ENCODE data around the gene GOSR2. TPM values are rescaled to one million over a fixed set of nuclear protein-coding genes. Genes with fewer than 3 reads are reported as not detected.
"Not testable (repeated sequence)": the region's sequence is repeated elsewhere in the genome, so short reads cannot be mapped to it uniquely, and the experiment has no call there.

Gene GOSR2
- total and polyA plus RNA-seq, 2 experiments from 2014 or later, result 48.1 to 61.4 TPM

DNA sequence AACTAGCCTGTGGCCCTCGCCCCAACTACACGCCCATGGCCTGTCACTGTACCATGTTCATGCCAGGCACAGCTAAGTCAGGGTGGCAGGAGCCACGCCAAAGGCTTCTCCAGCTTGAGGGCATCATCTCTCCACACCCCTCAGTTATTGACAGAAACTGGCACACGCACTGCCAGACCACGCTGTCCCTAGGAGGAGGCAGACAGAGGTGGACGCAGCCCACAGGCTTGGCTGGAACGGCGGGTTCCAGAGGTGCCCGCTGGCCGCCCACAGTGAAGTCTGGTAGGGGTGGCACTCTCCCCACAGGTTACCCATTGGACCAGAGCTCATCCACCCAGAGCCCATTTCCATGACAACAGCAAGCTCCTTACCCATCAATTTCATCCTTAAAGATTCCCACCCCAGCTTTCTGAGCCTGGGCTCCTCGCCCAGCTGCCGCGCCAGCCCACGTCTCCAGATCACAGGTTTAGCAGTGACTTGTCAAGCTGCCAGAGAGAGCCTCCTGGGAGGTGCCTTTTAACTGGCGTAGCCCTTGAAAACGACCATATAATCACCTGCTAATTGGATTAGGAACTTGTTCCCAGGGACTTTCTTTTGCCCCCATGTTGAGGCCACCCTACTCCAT, 28.1 kb downstream of the GOSR2 start:
- no peaks in the 10 kb centered on the region for H3K79me2 ChIP-seq (ENCODE audit: insufficient read depth)
- no peak overlapping the region for H3K9ac ChIP-seq
- no peak for DNase-seq
- 46 to 47% methylated on average over 16 of the region's 16 CpGs for WGBS, 2 experiments (ENCODE audit: low coverage in 1 of 2, low lambda C conversion rate in 2 of 2, missing lambda C conversion rate in 2 of 2)
- H3K4me2 ChIP-seq (ENCODE audit: unreplicated experiment), result no peak overlapping the region
- no peaks in the 10 kb centered on the region for H3F3A ChIP-seq (ENCODE audit: insufficient read depth)
- H3K9me2 ChIP-seq (ENCODE audit: insufficient read depth), result no peaks in the 10 kb centered on the region
- H3K36me3 ChIP-seq (ENCODE audit: low read depth), result no peaks in the 10 kb centered on the region
- H4K20me1 ChIP-seq (ENCODE audit: insufficient read depth), result no peaks in the 10 kb centered on the region
- H2AFZ ChIP-seq, result no peak overlapping the region
- no peak for TF ChIP-seq EZH2 (IDR thresholded peaks at IDR 0.05; ENCODE audit: insufficient read depth, poor library complexity, severe bottlenecking)
- no peak for TF ChIP-seq EZH2phosphoT487 (IDR thresholded peaks at IDR 0.05; ENCODE audit: insufficient read depth, low read depth)
- H3K9me3 ChIP-seq (ENCODE audit: low read depth), result no peaks in the 10 kb centered on the region
- H3K27ac ChIP-seq, result no peak overlapping the region
- in situ Hi-C loops (cut with MboI), result no loop called here
- H3K4me3 ChIP-seq, result no peak overlapping the region
- no peaks in the 10 kb centered on the region for H3K4me1 ChIP-seq (ENCODE audit: insufficient read depth)
- peaks cover 3% of the 10 kb centered on the region; the same call in 1 of the 2 replicates for H3K27me3 ChIP-seq (replicated peaks; ENCODE audit: insufficient read depth)

DNA sequence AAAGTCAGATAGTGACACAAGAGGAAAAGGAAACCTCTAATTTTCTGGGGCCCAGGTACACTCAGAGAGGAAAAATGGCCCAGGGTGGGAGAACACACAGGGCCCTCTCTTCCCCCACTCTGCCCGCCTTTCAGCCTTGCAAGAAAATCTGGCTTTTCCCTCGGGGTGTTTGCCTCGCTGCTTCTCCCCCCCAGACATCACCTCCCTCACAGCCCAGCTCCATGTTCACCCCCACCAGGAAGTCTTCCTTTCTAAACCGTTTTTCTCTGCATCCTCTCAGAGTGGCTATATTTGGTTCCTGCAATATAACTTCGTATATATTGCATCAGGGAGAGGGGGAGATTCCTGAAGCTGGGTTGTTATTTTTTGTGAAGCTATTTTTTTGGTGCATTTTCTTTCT, 28.7 kb downstream of the GOSR2 start:
- H3K4me1 ChIP-seq (ENCODE audit: insufficient read depth), result no peaks in the 10 kb centered on the region
- no peak overlapping the region for H3K27ac ChIP-seq
- in situ Hi-C loops (cut with MboI), result no loop called here
- no peak overlapping the region for H2AFZ ChIP-seq
- H3K4me2 ChIP-seq (ENCODE audit: unreplicated experiment), result no peak overlapping the region
- H3K9ac ChIP-seq, result no peak overlapping the region
- H4K20me1 ChIP-seq (ENCODE audit: insufficient read depth), result no peaks in the 10 kb centered on the region
- H3K27me3 ChIP-seq (replicated peaks; ENCODE audit: insufficient read depth), result peaks cover 3% of the 10 kb centered on the region; the same call in 1 of the 2 replicates
- no peaks in the 10 kb centered on the region for H3K36me3 ChIP-seq (ENCODE audit: low read depth)
- H3K9me2 ChIP-seq (ENCODE audit: insufficient read depth), result no peaks in the 10 kb centered on the region
- TF ChIP-seq EZH2 (IDR thresholded peaks at IDR 0.05; ENCODE audit: insufficient read depth, poor library complexity, severe bottlenecking) (no peak), EZH2phosphoT487 (IDR thresholded peaks at IDR 0.05; ENCODE audit: insufficient read depth, low read depth) (no peak)
- WGBS, 2 experiments (ENCODE audit: low coverage in 1 of 2, low lambda C conversion rate in 2 of 2, missing lambda C conversion rate in 2 of 2), result 5 to 10% methylated on average over 5 of the region's 5 CpGs
- H3K4me3 ChIP-seq, result no peak overlapping the region
- DNase-seq, result no peak
- H3K9me3 ChIP-seq (ENCODE audit: low read depth), result no peaks in the 10 kb centered on the region
- H3K79me2 ChIP-seq (ENCODE audit: insufficient read depth), result no peaks in the 10 kb centered on the region
- no peaks in the 10 kb centered on the region for H3F3A ChIP-seq (ENCODE audit: insufficient read depth)

DNA sequence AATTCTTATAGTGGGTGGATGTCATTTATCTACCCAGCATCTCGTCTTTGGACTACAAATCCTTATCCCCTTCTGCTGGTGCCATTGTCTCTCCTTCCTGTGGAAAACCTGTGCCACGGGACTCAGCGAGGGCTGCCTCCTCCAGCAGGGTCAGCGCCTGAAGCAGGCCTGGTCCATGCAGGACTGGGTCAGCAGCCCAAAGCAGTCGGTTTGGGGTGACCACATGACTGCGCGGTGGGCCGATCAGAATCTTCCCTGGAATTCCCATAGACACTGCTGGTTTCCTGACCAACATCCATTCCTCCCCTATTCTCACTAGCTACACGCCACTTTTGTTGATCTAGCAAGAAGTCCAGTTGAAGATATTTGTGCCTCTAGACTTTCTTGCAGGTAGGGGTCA, 29.2 kb downstream of the GOSR2 start:
- Histone ChIP-seq H2AFZ (no peak overlapping the region), H3K36me3 (ENCODE audit: low read depth) (no peaks in the 10 kb centered on the region), H3K9ac (no peak overlapping the region), H3F3A (ENCODE audit: insufficient read depth) (no peaks in the 10 kb centered on the region), H3K4me2 (ENCODE audit: unreplicated experiment) (no peak overlapping the region), H3K79me2 (ENCODE audit: insufficient read depth) (no peaks in the 10 kb centered on the region), H3K9me2 (ENCODE audit: insufficient read depth) (no peaks in the 10 kb centered on the region), H3K27me3 (replicated peaks; ENCODE audit: insufficient read depth) (peaks cover 5% of the 10 kb centered on the region; the same call in 1 of the 2 replicates), H3K4me1 (ENCODE audit: insufficient read depth) (no peaks in the 10 kb centered on the region), H3K27ac (no peak overlapping the region), H3K9me3 (ENCODE audit: low read depth) (no peaks in the 10 kb centered on the region), H3K4me3 (no peak overlapping the region), H4K20me1 (ENCODE audit: insufficient read depth) (no peaks in the 10 kb centered on the region)
- TF ChIP-seq EZH2phosphoT487 (IDR thresholded peaks at IDR 0.05; ENCODE audit: insufficient read depth, low read depth) (no peak), EZH2 (IDR thresholded peaks at IDR 0.05; ENCODE audit: insufficient read depth, poor library complexity, severe bottlenecking) (no peak)
- DNase-seq, result no peak
- in situ Hi-C loops (cut with MboI), result no loop called here
- WGBS, 2 experiments (ENCODE audit: low coverage in 1 of 2, low lambda C conversion rate in 2 of 2, missing lambda C conversion rate in 2 of 2), result 58 to 71% methylated on average over 9 of the region's 9 CpGs

DNA sequence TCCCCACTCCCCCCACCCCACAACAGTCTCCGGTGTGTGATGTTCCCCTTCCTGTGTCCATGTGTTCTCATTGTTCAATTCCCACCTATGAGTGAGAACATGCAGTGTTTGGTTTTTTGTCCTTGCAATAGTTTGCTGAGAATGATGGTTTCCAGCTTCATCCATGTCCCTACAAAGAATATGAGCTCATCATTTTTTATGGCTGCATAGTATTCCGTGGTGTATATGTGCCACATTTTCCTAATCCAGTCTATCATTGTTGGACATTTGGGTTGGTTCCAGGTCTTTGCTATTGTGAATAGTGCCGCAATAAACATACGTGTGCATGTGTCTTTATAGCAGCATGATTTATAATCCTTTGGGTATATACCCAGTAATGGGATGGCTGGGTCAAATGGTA, 30.2 kb downstream of the GOSR2 start:
- H3K4me2 ChIP-seq (ENCODE audit: unreplicated experiment); H3K4me1 ChIP-seq (ENCODE audit: insufficient read depth); H3K9me3 ChIP-seq (ENCODE audit: low read depth); H3K79me2 ChIP-seq (ENCODE audit: insufficient read depth); H3K4me3 ChIP-seq; H2AFZ ChIP-seq; H3K27ac ChIP-seq; H3K36me3 ChIP-seq (ENCODE audit: low read depth); H3K9ac ChIP-seq; H3K9me2 ChIP-seq (ENCODE audit: insufficient read depth); H3F3A ChIP-seq (ENCODE audit: insufficient read depth); in situ Hi-C loops (cut with MboI); DNase-seq; H4K20me1 ChIP-seq (ENCODE audit: insufficient read depth): not testable (repeated sequence)
- 49 to 62% methylated on average over 3 of the region's 4 CpGs for WGBS, 2 experiments (ENCODE audit: low coverage in 1 of 2, low lambda C conversion rate in 2 of 2, missing lambda C conversion rate in 2 of 2)
- H3K27me3 ChIP-seq (replicated peaks; ENCODE audit: insufficient read depth), result peaks cover 16% of the 10 kb centered on the region

Measured in GM23248 (cell line).